Panc1 (cell line): ENCODE results near the gene OPTN. TPM values are rescaled to one million over a fixed set of nuclear protein-coding genes. Genes with fewer than 3 reads are reported as not detected.

Source experiments
- ATAC-seq: fragments of 200-7000 bp; cut with Tn5 transposase; 2 replicates; pipeline ENCODE4 v1.9.1; 2020; ENCODE audit warnings: mild to moderate bottlenecking, moderate library complexity
- BruUV-seq: library from RNA; stranded (reverse); fragments of 400-500 nt; replicated peaks from 2 replicates; lab custom pipeline; 2021; lab: Mats Ljungman, UMichigan
- CTCF ChIA-PET: fragments of 300-600 bp; sonication (Branson Sonifier 250); formaldehyde crosslinking; loops from one replicate; lab custom pipeline; 2022; ENCODE audit warnings: antibody characterized with exemption; lab: Charles Lee
- POLR2A ChIA-PET: fragments of 300-600 bp; sonication (Branson Sonifier 250); formaldehyde crosslinking; loops from one replicate; lab custom pipeline; 2022; ENCODE audit warnings: antibody characterized with exemption; lab: Charles Lee
- DNase-seq: peaks from one replicate; pipeline ENCODE4 v3.0.0-alpha.2; 2010; ENCODE audit warnings: low read depth, low spot score
- H3K27ac ChIP-seq: 2 replicates; pipeline ENCODE4 v1.5.1; 2011; ENCODE audit warnings: mild to moderate bottlenecking, low read length, inconsistent platforms
- H3K27me3 ChIP-seq: fragments of 200-500 bp; sonication (Bioruptor generic); 2 replicates; pipeline ENCODE4 v1.6.0; 2014; ENCODE audit warnings: low read length, inconsistent platforms; ENCODE audit not compliant: control insufficient read depth, insufficient read depth
- H3K36me3 ChIP-seq: fragments of 200-500 bp; sonication (Bioruptor generic); 2 replicates; pipeline ENCODE4 v1.5.1; 2014; ENCODE audit warnings: inconsistent platforms, mild to moderate bottlenecking, low read length, moderate library complexity; ENCODE audit not compliant: control insufficient read depth, insufficient read depth
- H3K4me1 ChIP-seq: 2 replicates; pipeline ENCODE4 v1.5.1; 2011; ENCODE audit warnings: inconsistent platforms, mild to moderate bottlenecking, low read length, moderate library complexity; ENCODE audit not compliant: control insufficient read depth, insufficient read depth
- H3K4me3 ChIP-seq, 2 experiments: 2 replicates each; pipeline ENCODE4 v1.5.1; 2011 to 2012; ENCODE audit warnings: low read depth in 2 of 2, low read length in 2 of 2, mild to moderate bottlenecking in 2 of 2, inconsistent platforms in 1 of 2, moderate library complexity in 1 of 2
- H3K9me3 ChIP-seq: fragments of 200-500 bp; sonication (Bioruptor generic); 2 replicates; pipeline ENCODE4 v1.5.1; 2014; ENCODE audit warnings: low read depth, mild to moderate bottlenecking, inconsistent platforms, low read length, moderate library complexity; ENCODE audit not compliant: control insufficient read depth, insufficient read depth
- POLR2AphosphoS5 ChIP-seq: IDR thresholded peaks from 2 replicates; pipeline ENCODE4 v1.6.1; 2012; ENCODE audit warnings: mild to moderate bottlenecking, low read depth, low read length, moderate library complexity
- SIN3A ChIP-seq: IDR thresholded peaks from 2 replicates; pipeline ENCODE4 v1.6.1; 2012; ENCODE audit warnings: low read depth, mild to moderate bottlenecking, low read length, moderate library complexity, borderline replicate concordance; ENCODE audit not compliant: insufficient read depth
- TCF7L2 ChIP-seq: IDR thresholded peaks from 2 replicates; pipeline ENCODE4 v1.6.1; 2011; ENCODE audit warnings: mild to moderate bottlenecking, low read depth, low read length, inconsistent platforms
- in situ Hi-C: cut with HindIII; loops from 2 replicates; pipeline ENCODE4 v1.10.0; 2016; ENCODE audit warnings: low sequenced_read_pairs, low pct_unique_long_range_greater_than_20kb
- intact Hi-C: fragments of 100-400 bp; cut with micrococcal nuclease; formaldehyde crosslinking; loops from one replicate; pipeline ENCODE4 v1.10.0; 2022; ENCODE audit not compliant: unreplicated experiment
- total RNA-seq: library from RNA; stranded (reverse); gene quantifications from one replicate; pipeline ENCODE4 v1.2.1, GENCODE V29; 2021; ENCODE audit not compliant: unreplicated experiment
- TF ChIP-seq, protein P1 (sequence below), 2 experiments: IDR thresholded peaks; 2 replicates each; pipeline ENCODE4 v1.6.1; 2011 to 2012; ENCODE audit warnings: low read depth in 2 of 2, control low read depth in 1 of 2, low read length in 1 of 2, mild to moderate bottlenecking in 1 of 2, moderate library complexity in 1 of 2; ENCODE audit not compliant: insufficient read depth in 1 of 2
- TF ChIP-seq, protein P2 (sequence below): fragments of 450-650 bp; IDR thresholded peaks from 2 replicates; pipeline ENCODE4 v1.5.1; 2017; ENCODE audit warnings: mild to moderate bottlenecking

OPTN gene
- total RNA-seq, 1 experiment from 2014 or later: 66.8 TPM

DNA sequence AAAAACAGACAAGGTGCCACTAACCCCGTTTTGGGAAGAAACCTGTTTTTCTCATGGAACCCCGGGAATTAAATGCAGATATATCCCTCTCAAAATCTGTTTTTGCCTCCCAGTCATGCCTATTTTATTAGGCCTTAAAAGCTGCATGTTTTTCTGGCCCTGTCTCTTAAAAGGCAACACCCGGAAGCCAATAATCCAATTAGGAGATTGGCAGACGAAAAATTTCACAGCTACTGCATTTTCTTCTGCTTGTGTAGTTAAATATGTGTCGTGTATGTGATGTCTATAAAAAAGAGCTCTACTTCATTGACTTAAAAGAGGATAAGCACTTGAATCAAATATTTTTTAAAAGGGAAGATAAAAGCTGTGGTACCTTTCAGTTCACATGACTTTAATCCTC is 31.9 kb upstream of the OPTN start:
- BruUV-seq: no TSS peak
- TF ChIP-seq POLR2AphosphoS5 (no peak), TCF7L2 (no peak), SIN3A (no peak)
- TF ChIP-seq, protein P1, sequence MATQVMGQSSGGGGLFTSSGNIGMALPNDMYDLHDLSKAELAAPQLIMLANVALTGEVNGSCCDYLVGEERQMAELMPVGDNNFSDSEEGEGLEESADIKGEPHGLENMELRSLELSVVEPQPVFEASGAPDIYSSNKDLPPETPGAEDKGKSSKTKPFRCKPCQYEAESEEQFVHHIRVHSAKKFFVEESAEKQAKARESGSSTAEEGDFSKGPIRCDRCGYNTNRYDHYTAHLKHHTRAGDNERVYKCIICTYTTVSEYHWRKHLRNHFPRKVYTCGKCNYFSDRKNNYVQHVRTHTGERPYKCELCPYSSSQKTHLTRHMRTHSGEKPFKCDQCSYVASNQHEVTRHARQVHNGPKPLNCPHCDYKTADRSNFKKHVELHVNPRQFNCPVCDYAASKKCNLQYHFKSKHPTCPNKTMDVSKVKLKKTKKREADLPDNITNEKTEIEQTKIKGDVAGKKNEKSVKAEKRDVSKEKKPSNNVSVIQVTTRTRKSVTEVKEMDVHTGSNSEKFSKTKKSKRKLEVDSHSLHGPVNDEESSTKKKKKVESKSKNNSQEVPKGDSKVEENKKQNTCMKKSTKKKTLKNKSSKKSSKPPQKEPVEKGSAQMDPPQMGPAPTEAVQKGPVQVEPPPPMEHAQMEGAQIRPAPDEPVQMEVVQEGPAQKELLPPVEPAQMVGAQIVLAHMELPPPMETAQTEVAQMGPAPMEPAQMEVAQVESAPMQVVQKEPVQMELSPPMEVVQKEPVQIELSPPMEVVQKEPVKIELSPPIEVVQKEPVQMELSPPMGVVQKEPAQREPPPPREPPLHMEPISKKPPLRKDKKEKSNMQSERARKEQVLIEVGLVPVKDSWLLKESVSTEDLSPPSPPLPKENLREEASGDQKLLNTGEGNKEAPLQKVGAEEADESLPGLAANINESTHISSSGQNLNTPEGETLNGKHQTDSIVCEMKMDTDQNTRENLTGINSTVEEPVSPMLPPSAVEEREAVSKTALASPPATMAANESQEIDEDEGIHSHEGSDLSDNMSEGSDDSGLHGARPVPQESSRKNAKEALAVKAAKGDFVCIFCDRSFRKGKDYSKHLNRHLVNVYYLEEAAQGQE (IDR thresholded peaks at IDR 0.05; ENCODE audit: insufficient read depth in 1 of 2, low read depth in 2 of 2, low read length in 1 of 2): no peak
- TF ChIP-seq, protein P2, sequence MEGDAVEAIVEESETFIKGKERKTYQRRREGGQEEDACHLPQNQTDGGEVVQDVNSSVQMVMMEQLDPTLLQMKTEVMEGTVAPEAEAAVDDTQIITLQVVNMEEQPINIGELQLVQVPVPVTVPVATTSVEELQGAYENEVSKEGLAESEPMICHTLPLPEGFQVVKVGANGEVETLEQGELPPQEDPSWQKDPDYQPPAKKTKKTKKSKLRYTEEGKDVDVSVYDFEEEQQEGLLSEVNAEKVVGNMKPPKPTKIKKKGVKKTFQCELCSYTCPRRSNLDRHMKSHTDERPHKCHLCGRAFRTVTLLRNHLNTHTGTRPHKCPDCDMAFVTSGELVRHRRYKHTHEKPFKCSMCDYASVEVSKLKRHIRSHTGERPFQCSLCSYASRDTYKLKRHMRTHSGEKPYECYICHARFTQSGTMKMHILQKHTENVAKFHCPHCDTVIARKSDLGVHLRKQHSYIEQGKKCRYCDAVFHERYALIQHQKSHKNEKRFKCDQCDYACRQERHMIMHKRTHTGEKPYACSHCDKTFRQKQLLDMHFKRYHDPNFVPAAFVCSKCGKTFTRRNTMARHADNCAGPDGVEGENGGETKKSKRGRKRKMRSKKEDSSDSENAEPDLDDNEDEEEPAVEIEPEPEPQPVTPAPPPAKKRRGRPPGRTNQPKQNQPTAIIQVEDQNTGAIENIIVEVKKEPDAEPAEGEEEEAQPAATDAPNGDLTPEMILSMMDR: no peak
- Histone ChIP-seq H3K36me3 (no peaks in the 10 kb centered on the region), H3K27ac (no peak overlapping the region), H3K27me3 (peaks cover 3% of the 10 kb centered on the region; the same call in 1 of the 2 replicates), H3K4me1 (no peaks in the 10 kb centered on the region), H3K9me3 (no peaks in the 10 kb centered on the region), H3K4me3 (no peak overlapping the region)
- in situ Hi-C loops: no loop called here
- ATAC-seq: no peak
- intact Hi-C loops: loop anchor here (10.0 kb wide), 1 partner anchor 513 kb away; no protein-coding TSS in a partner anchor
- DNase-seq: no peak
- CTCF ChIA-PET: no interaction called here
- POLR2A ChIA-PET: no interaction called here

DNA sequence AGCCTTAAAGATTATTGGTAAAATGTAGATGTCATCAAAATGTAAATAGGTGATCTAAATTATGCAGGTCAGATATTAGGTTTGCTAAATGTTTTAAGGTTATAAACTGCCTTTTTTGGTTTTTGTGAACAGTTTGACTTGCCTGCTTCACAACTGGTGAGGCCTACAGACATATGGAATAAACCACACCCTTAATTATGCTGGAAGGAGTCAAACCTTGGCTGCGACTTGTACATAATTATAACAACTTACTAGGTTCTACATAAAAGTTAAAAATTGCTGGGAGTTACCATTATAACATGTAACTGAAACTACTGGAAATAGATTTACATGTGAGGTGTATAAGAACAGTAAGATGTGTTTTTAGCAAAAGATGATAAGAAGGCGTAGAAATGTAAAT is 31.5 kb upstream of the OPTN start:
- Histone ChIP-seq H3K27ac (no peak overlapping the region), H3K4me3 (no peak overlapping the region), H3K27me3 (peaks cover 3% of the 10 kb centered on the region; the same call in 1 of the 2 replicates), H3K4me1 (no peaks in the 10 kb centered on the region), H3K36me3 (no peaks in the 10 kb centered on the region), H3K9me3 (no peaks in the 10 kb centered on the region)
- ATAC-seq (no peak), DNase-seq (no peak)
- intact Hi-C loops (loop anchor here (10.0 kb wide), 1 partner anchor 514 kb away; no protein-coding TSS in a partner anchor), in situ Hi-C loops (no loop called here)
- no peak for TF ChIP-seq TCF7L2
- TF ChIP-seq, protein P1 (IDR thresholded peaks at IDR 0.05; ENCODE audit: insufficient read depth in 1 of 2, low read depth in 2 of 2, low read length in 1 of 2): no peak
- no peak for TF ChIP-seq POLR2AphosphoS5
- ChIA-PET CTCF (no interaction called here), POLR2A (no interaction called here)
- BruUV-seq: no TSS peak
